ENCODE data around the gene TAF4.
"Not testable (repeated sequence)": the region's sequence is repeated elsewhere in the genome, so short reads cannot be mapped to it uniquely, and the experiment has no call there.

TAF4 gene

DNA sequence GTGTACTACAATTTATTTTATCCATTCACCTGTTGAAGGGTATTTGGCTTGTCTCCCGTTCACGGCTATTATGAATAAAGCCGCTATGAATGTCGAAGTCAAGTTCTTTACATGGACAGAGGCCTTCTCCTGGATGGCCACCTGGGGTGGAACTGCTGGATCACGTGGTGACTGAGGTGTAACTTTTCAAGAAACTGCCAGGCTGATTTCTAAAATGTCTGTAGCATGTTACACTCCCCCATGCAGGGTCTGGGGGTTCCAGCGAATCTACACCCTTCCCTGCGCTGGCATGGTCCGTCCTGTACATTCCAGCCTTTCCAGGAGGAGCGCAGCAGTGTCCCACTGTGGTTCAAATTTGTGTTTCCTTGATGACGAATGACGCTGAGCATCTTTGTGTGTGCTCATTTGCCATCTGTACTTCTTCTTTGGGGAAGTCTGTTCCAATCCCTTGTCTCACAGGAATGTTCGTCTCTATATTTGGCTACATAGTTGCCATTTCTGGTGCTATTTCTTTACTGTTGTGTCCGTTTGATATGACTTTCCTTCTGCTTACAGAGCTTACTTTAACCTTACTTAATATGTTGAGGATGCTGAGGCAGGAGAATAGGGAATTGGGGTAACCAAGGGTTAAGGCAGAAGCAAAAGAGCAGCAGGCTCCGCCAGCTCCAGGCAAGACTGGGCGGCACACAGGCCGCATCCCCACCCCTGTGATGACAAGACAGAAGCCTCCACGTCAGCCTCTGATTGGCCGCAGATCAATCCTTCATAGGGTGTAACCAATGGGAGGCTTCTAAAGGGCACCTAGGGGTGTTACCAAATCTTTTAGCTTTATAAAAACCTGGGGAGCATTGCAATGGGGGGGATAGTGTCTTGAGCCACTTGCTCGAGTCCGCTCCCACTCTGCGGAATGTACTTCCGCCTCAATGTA lies 106.6 kb downstream of the TAF4 start:
- peak in 1 of 2 experiments; percentile 25 for DNase-seq

DNA sequence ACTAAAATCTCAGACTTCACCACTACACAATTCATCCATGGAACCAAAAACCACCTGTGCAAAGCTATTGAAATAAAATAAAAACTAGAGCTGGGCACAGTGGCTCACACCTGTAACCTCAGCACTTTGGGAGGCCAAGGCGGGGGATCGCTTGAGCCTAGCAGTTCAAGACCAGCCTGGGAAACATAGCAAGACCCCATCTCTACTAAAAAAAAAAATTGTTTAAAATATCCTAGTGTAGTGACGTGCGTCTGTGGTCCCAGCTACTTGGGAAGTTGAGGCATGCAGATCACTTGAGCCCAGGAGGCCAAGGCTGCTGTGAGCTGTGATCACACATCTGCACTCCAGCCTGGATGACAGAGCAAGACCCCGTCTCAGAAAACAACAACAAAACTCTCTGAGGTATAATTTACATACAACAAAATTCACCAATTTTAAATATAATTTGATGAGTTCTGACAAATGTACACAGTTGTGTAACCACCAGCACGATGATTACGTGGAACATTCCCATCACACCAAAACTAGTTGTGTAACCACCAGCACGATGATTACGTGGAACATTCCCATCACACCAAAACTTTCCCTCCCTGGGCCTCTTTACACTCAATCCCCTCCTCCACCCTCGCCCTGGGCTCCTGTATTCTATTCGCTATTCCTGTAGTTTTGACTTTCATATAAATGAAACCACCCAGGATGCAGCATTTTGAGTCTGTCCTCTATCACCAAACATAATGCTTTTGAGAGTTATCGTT lies 107.5 kb downstream of the TAF4 start:
- no peak for DNase-seq

DNA sequence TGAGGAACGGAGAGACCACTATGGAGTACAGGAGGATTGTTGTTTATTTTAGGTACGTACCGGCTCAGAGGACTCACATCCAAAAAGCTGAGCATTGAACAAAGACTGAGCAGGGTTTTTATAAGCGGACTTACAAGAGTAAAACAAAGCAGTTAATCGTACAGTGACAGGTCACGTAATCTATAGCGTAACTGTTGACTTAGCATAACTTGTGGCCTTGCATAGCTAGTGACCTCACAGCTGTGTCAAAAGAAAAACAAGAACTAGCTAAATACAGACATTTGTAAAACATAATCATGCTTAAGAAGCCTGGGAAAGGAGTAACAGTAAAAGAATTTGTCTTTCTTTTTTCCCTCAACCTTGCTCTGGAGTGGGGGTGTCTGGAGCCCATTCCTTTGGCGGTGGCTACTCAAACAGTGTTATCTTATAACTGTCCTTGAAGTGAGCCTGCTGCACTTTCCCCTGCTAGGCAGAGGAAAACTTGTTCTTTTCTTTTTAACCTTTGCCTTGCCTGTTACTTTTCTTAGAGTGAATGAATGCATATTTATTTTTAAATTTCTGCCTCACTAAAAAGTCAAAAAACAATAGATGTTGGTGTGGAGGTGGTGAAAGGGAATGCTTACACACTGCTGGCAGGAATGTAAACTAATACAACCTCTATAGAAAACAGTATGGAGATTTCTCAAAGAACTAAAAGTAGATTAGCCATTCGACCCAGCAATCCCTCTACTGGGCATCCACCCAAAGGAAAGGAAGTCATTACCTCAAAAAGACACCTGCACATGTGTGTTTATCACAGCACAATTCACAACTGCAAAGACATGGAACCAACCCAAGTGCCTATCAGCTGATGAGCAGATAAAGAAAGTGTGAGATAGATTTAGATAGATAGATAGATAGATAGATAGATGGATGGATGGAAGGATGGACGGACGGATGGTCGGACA lies 109.0 kb downstream of the TAF4 start:
- no peak for DNase-seq

DNA sequence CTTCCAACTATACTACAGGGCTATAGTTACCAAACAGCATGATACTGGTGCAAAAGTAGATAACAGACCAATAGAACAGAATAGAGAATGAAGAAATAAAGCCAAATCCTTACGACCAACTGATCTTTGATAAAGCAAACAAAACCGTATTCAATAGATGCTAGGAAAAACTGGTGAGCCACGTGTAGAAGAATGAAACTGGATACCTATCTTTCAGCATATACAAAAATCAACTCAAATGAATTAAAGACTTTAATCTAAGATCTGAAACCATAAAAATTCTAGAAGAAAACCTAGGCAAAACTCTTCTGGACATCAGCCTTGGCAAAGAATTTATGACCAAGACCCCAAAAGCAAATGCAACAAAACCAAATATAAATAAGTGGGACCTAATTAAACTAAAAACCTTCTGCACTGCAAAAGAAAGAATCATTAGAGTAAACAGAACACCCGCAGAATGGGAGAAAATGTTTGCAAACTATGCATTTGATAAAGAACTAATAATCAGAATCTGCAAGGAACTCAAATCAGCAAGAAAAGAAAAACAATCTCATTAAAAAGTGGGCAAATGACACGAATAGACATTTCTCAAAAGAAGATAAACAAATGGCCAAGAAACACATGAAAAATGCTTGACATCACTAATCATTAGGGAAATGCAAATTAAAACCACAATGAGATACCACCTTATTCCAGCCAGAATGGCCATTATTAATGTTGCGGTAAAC lies 109.8 kb downstream of the TAF4 start:
- DNase-seq: no peak

DNA sequence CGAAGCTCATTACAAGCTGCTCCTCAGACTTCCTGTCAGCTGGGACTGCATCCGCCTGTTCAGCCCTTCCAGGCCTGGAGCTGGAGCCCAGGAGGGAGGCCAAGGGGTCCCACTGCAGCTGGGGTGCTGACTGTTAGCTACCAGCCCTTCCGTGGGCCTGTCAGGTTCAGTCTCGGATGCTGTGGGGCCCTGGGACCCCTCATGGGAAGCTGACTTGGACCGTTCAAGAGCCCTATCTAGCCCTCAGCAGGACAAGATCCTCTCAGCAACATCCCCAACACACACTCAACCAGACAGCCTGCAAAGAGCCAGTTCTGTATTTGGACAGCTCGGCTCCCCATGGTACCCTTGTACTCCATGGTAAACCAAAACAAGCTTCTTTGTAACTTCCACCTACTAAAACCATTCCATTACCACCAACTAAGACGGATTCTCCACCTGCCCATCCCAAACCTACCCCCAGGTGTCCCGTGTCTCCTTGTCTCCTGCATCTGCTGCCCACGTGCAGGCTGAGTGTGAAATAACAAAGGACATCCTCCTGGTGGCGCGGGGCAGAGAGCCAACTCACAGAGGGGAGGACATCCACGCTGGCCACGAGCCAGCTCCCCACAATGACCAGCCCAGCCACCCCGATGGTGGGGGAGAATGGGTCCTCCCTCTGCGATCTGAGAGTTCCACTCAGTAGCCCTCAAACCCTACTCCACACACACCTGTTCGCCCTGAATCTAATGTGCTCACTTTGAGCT lies 111.2 kb downstream of the TAF4 start:
- DNase-seq: no peak

DNA sequence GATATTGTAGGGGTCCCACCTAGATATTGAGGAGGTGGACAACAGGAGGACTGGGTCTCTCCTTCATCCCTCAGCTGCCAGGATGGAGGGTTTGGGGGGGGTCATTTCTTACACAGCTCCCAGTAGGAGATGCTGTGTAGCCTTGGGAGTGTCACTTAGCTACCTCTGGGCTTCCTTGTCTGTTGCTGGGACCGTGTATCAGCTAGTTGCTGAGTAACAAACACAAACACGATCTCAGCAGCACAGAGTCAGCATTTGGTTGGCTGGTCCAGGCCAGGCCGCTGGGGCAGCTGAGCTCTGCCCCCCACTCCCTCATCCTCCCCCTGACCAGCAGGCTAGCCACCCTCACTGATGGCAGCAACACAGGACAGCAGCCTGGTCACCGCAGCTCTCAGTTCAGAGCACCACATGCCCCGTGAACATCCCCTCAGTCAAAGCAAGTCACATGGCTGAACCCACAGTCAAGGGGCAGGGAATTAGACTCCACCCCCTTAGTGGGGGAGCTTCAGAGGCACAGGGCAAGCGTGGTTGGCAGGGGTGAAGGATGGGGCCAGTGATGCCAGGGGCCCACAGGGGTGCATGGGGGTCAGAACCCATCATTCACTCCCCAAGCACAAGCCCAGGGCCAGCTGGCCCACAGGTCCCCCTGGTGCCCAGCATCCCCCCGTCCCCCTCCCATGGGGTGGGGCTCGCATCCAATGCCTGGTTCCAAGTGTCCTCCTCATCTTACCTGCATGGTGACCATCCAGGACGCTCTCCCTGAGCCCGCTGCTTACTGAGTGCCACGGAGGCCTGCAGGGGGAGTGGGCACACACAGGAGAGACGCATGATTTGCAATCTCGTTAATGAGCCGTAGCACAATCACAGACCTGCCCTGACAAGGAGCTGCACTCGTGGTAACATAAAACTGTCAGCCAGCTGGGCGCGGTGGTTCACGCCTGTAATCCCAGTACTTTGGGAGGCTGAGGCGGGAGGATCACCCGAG lies 112.4 kb downstream of the TAF4 start:
- DNase-seq: no peak

DNA sequence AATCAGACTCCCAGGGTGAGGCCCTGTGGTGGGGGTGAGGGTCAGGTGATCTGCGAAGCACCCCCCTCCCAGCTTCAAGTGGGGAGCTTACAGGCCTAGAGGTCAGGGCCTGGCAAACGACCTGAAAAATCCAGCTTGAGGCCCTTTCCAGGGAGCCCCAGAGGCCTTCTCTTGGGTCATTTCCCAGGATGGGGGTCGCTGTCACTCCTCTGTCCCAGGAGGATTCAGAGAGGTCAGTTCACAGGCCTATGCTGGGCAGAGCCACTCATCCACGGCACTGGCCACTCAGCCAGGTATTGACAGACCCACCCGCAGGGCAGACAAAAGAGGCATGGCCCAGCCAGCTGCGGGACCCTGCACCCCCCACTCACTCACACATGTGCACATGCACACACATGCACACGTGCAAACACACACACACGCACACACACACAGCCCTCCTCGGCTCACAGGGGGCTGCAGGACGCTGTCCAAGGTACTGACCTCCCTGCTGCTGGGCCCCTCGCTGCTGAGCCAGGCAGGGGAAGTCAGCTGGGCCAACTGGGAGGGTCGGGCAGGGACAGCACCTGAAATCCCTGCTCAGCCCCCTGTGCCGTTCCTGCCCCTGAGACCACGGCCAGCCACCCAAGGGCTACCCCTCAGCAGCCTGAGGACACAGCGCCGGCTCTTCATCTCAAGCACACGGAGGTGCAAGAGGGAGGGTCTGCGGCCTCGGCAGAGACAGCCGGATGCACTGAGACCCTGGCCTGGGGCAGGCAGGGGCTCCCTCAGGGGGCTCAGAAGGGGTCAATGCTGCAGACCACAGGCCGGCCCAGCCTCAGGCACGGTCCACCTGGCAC lies 113.8 kb downstream of the TAF4 start:
- DNase-seq: no peak

DNA sequence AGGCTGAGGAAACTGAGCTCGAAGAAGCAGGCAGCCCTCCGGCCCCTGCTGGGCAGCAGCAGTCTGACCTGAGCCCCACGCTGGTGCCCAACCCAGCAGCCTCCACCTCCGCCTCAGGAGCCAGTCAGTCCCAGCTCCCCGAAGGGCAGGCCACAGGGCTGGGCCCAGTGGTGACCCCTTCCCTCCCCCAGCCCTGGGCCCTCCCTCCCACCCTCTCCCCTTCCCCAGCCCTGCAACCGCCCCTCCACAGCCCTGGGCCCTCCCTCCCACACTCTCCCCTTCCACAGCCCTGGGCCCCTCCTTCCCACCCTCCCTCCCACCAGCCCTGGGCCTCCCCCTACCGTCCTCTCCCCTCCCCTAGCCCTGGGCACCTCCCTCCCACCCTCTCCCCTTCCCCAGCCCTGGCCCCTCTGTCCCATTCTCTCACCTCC lies 115.0 kb downstream of the TAF4 start:
- DNase-seq: no peak

DNA sequence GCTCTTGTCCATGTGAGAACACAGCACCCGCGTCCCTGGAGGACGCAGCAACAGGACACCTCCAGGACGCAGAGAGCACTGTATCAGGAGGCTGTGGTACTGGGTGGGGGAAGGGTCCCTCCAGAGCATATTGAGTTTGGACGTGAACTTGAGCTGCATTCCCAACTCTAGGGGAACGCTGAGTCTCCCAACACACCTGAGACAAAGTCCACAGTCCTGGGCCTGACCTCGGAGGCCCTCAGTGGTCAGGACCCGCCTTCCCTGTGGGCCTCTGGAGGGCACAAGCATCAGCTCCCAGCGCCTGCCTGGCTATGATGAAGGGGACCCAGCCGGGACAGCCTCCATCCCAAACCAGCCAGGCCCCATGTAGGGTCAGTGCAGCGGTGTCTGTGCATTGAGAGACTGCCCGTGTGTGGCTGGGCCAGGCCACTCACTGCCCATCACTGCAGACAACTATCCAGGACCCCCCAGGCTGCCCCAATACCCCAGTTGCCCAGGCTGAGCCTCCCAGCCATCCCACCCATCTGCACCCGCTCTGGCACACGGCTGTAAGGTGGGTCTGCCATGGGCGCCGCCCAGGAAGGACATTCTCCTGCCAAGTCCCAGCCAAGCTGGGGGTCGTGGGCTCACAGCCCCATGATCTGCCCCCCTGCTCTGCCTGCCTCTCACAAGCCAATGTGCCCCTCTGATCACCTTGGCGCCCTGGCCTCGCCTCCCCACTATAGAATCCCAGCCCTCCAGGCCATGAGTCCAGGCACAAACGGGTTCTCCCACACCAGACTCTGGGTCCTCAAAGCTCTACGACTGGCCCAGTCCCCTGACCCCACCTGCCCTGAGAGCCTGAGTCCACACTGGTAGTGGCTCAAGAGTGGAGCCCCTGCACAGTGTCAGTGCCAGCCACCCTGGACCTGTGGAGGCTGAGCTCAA lies 115.7 kb downstream of the TAF4 start:
- no peak for DNase-seq

DNA sequence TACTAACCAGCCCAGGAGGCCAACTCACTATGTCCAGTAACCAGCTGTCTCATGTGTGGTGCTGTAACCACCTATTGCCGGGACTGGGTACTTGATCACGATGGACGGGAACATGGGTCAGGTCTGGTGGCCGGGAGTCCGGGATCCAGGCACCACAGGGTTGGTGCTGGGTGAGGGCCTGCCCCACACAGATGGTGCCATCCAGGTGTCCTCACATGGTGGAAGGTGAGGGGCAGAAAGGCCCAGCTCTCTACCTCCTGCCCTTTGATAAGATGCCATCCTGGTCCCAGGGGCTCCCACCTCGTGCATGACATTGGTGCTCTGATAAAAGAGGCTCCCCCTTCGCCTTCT lies 116.3 kb downstream of the TAF4 start:
- DNase-seq: no peak

DNA sequence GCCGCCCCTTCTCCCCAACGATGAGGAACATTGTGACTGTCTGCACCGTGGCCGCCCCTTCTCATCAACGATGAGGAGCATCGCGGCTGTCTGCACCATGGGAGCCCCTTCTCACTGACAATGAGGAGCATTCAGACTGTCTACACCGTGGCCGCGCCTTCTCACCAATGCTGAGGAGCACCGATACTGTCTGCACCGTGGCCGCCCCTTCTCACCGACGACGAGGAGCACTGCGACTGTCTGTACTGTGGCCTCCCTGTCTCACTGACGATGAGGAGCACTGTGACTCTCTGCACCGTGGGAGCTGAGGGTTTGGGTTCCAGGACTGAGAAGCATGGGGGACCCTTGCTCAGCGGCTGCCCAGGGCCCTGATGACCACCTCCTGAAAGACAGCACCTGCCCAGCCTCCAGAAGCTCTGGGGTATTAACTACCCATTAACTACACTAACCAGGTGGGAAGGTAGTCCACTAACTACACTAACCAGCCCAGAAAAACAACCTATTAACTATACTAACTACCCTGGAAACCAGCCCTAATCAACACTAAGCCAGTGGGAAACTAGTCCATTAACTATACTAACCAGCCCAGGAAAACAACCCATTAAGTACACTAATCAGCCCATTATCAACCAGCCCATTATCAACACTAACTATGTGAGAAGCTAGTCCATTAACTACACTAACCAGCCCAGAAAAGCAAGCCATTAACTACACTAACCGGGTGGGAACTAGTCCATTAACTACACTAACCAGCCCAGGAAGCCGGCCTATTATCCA lies 116.9 kb downstream of the TAF4 start:
- DNase-seq: no peak

DNA sequence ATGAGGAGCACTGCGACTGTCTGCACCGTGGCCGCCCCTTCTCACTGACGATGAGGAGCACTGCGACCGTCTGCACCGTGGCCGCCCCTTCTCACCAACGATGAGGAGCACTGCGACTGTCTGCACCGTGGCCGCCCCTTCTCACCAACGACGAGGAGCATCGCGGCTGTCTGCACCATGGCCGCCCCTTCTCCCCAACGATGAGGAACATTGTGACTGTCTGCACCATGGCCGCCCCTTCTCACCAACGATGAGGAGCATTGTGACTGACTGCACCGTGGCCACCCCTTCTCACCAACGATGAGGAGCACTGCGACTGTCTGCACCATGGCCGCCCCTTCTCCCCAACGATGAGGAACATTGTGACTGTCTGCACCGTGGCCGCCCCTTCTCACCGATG lies 117.6 kb downstream of the TAF4 start:
- DNase-seq: not testable (repeated sequence)

DNA sequence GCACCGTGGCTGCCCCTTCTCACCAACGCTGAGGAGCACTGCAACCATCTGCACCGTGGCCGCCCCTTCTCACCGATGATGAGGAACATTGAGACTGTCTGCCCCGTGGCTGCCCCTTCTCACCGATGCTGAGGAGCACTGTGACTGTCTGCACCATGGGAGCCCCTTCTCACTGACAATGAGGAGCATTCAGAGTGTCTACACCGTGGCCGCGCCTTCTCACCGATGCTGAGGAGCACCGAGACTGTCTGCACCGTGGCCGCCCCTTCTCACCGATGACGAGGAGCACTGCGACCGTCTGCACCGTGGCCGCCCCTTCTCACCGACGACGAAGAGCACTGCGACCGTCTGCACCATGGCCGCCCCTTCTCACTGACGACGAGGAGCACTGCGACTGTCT lies 120.2 kb downstream of the TAF4 start:
- DNase-seq: not testable (repeated sequence)

DNA sequence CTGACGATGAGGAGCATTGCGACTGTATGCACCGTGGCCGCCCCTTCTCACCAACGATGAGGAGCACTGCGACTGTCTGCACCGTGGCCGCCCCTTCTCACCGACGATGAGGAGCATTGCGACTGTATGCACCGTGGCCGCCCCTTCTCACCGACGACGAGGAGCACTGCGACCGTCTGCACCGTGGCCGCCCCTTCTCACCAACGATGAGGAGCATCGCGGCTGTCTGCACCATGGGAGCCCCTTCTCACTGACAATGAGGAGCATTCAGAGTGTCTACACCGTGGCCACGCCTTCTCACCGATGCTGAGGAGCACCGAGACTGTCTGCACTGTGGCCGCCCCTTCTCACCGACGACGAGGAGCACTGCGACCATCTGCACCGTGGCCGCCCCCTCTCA lies 120.7 kb downstream of the TAF4 start:
- not testable (repeated sequence) for DNase-seq

DNA sequence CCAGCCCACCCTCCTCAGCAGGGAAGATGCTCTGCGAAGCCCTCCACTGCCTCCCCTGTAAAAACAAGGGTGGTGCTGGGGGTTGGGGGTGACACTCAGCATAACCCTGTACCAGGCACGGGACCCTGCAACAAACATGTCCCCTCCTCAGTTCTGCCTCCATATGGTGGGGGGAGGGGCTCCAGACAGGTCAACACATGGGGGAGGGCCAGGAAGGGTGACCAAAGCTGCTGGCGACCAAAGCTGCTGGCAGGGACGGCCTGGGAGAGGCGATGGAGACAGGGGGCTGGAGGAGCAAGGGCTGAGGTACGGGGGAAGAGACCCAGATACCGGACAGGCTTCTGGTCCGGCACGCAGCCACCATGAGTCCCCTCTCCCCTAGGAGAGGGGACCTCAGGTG lies 123.2 kb downstream of the TAF4 start:
- no peak for DNase-seq

DNA sequence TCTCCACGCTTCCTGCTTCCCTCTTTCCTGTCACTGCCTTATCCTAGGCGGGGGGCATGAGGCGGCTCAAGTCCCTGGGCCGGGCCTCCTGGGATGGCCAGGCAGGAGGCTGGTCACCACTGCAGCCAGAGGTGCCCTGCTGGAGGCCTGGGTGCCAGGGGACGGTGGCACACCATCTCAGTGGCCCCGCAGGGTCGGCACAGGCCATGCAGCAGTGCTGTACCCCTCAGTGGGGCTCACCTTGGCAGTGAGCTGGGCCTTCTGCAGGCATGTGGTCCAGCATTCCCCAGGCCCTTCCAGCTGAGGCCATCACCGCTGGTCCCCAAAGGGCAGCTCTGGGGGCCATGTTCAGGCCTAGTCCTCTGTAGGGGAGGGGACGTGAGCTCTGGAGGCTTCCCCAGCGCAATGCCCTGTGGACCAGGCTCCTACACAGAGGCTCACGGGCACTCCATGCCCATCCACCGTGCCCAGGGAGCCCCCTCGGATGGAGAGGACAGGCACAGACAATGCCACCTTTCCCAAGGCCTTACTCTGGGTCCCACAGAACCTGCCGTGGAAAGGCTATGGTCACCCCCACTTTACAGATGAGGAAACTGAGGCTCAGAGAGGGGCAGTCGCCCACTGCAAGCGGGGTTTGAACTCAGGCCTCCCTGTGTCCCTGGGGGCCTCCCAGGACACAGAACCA lies 123.8 kb downstream of the TAF4 start:
- DNase-seq: no peak

Data from NCI-H446 (cell line).